GM18507 (cell line): ENCODE results near the gene ANTXRL.
"Not testable (repeated sequence)": the region's sequence is repeated elsewhere in the genome, so short reads cannot be mapped to it uniquely, and the experiment has no call there.

Experiments used
- DNase-seq: peaks from one replicate; pipeline ENCODE4 v3.0.0; 2011; ENCODE audit warnings: low read depth; ENCODE audit not compliant: insufficient read length; ENCODE audit errors: extremely low spot score
- FAIRE-seq: peaks from 2 replicates; lab custom pipeline; 2011; peaks lifted over from hg19 to GRCh38; lab: Jason Lieb, UNC

Gene ANTXRL

DNA sequence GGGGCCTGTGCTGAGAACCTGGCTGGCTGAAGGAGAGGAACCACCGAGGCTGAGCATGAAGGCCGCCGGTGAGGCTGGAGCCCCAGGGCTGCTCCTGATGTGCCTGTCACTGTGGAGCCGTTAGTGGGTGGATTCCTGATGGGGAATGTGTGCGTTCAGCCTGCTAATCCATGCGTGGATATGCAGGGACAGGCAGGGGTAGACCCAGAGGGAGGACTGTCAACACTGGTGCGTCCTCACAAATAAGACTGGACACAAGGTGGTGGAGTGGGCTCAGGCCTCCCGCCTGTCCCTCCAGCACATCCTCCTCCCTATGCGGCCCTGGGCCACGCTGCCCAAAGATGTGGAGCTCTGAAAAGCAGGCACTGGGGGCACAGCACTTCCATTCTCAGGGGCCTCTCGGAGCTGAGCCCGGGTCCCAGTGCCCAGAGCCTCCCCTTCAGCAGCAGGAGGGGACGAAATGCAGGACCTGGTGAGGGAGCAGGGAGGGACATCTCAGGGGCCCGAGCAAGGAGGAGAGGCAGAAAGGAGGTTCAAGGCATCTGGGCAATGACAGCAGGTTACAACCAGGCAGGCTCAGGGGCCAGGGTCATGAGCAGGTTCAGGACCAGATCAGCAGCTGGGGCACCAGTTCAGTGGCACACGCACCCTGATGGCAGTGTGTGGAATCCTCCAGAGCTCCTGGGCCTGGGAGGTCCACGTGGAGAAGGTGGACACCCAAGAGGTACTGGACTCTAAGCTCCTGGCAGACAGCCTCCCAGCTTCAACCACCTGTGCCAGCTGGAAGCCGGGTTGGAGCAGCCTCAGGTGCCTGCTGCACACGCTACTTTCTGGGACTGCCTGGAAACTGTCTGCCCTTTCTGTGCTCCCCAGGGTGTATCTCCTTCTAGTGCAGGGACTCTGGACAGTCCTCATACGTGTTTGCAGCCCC, 33.5 kb upstream of the ANTXRL start:
- DNase-seq: no peak
- no peak for FAIRE-seq

DNA sequence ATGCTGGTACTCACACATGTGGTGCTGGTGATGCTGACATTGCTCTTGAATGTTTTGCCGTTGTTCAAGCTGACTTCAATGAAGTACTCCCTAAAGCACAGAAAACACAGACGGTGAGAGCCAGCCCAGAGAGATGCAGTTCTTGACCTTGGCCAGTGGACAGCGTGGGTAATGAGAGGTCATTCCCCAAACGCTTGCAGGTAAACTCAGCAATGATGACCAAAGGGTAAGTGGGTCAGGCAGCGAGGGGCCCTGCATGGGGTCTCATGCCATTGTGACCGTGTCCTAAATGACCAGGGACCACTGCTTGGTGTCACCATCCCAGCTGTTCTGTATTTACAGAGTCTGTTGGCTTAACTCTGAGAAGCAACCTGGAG, 32.8 kb upstream of the ANTXRL start:
- FAIRE-seq (no peak), DNase-seq (no peak)

DNA sequence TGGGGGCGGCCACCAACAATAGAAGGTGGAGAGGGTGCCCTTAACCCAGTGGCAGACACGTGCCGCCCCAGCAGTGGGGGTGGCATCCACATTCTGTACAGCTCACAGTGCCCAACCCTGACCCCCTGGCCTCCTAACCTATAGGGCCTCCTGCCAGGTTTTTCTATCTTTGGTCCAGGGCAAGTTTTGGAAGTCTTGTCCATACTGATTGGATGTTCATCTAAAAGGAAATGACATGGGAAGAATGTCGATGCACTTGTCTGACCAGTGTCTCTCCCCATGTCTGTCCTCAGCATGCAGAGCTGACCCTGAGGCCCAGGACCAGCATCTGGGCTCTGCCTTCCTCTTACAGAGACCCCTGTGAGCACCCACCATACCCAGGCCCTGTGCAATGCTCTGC, 32.3 kb upstream of the ANTXRL start:
- FAIRE-seq: no peak

DNA sequence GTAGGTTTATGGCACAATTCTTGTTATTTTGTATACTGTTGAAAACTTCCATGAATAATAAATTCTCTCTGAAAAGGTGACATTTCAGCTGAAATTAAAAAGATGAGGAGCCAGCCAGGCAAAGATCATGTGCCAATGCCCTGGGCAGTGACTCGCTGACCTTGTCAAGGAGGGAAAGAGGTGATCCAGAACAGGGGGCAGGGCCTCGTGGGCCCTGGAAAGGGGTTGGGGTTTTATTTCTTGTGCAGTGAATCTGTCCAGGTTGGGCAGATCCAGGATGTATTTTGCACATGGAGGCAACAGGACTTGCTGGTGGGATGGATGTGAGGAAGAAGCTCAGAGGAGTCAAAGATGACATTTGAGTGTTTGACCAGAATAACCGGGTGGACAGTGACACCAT, 31.6 kb upstream of the ANTXRL start:
- FAIRE-seq, DNase-seq: not testable (repeated sequence)

More for the DNA sequence above, 32.3 kb upstream of the ANTXRL start:
- no peak for DNase-seq

DNA sequence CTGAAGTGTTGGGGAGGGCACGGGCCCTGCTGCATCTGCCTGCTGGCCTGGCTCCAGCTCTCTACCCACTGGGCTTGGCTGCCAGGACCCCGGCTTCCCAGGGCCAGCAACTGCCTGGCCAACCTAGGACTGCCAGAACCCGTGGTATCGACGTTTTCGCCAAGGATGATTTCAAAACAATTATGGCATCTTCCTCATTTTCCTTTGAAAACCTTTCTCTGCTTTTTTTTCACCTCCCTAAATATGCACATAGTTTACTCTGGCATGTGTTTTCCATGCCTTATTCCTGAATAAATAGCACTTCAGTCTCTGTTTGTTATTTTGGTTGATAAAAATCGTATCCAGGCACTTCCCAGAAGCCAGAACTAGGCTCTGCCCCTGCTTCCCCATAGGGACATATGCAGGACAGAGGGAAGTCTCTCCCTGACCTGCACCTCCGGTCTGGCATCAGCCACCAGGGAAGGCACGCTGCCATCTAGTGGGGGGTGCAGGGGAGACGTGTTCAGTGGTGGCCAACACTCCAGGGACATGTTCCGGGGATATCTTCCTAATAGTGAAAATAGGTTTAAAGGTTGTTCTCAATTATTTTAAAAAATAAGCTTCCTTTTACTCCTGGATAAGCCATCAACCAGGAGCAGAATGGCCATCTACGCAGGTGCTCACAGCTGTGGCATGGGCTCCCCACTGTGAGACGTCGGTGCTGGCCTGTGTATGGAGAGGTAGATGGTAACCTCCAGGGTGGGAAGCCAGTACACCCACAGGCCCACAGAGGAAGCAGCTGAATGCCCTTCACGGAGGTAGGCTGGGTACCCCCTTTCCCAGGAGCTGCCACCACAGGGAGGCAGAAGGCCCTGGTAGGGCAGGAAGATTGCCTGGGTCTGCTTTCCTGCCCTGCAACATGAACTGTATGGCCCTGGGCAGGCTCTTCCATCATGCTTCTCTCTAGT, 30.7 kb upstream of the ANTXRL start:
- peak; percentile 32 for DNase-seq
- no peak for FAIRE-seq

DNA sequence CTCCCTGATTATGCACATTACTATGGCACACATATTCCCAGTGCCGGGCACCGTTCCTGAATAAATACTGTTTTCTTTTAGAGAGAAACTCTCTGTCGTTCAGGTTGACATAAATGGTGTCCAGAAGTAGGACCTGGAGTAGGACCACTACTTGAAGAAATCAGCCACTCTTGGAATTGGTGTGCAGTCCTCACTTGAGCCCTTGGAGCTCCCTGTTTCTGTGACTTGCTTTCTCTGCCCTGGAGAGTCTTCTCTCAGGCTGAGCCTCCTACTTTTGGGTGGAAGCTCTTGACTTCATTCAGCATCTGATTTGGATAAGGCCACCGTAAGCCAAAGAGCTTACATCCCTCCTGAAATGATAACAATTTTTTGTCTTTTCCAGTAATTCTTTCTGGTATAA, 29.7 kb upstream of the ANTXRL start:
- no peak for DNase-seq

DNA sequence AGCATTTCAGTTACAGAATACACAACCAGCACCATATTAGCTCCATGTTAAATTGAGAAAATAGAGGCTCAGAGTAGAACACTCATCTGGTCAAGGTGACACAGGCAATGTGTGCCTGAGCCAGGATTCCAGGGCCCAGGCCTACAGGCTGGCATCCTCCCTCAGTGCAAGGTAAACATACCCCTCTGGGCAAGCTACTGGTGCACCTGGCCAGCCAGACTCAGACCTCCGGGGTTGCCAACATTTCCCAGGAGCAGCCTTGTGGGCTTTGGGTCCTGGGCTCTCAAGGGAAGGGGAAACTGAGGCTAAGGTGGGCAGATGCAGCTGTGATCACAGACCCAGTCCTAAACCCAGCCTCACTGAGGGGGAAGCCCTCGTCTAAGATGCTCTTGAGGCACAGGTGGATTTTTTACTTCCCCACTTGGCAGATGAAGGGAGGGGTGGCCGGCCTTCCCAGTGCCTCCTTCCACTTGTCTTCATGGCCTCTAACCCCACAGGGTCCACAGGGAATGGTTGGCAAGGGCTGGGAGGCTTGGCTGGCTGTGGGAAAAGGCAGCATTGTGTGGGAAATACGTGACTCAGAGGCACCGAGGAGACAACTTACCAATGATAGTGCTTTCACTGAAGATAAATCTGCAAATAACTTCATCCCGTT, 23.8 kb upstream of the ANTXRL start:
- DNase-seq, FAIRE-seq: not testable (repeated sequence)

More for the DNA sequence above, 29.7 kb upstream of the ANTXRL start:
- no peak for FAIRE-seq

DNA sequence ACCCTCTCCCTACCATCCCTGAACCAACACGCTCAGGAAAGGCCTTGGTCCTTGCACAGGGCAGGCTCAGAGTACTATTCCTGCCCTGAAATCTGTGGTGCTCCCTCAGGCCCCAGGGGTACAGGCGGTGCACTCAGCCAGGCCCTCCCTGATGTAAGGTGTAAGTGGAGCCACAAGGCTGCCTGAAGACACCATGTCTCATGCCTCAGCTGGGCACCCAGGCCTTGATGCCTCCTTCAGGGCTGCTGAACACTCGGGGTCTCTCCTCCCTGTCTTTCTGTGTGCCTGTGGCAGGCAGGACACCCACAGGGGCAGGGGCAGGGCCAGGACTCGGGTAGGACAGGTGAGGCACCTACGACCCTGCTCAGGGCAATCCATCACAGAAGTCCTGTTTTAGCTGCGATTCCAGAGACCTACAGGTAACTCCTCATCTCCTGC, 22.9 kb upstream of the ANTXRL start:
- DNase-seq (no peak), FAIRE-seq (no peak)

DNA sequence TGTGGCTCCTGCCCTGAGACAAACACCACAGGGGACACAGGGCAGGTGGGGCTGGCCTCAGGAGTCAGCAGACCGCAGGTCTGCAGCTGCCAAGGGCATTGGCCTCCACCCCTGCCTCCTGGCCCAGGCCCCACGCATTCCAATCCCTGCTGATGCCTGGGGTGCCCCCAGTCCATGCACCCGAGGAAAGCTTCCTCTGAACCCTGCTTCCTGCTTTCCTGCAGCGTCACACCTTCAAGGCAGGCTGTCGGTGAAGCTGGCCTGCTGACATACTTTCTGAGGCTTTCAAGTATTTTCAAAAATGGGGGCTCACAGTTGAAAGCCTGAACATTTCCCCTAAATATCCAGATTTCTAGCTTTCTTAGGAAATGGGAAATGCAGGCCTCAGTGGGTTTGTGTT, 22.5 kb upstream of the ANTXRL start:
- FAIRE-seq: no peak

DNA sequence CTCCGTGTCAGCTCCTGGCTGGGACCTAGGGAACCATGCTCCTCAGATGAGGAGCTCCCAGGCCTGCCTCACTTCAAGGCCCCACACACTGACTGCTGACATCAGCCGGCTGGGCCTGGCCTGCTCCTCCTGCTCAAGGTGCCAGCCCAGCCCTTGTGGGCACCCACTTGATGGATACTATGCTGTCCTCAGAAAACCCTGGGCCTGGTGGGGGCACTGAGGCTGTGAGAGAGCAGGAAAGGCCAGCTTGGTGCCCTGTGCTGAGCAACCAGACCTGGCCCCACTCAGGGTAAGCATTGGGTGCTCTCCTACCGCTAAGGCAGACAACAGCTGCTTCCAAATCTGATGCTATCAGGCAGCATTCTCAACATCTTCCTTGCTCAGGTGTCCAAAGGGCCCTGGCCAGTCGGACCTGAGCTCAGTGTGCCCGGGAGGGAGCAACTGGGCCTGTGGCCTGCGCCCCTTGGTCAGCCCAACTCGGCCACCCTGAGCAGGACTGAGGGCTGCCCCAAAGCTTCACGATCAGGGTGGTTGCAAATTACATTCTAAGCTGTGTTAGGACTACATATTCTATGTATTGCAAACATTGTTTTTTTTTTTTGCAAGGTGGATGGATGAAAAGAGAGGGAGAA, 21.9 kb upstream of the ANTXRL start:
- FAIRE-seq (no peak), DNase-seq (no peak)

More for the DNA sequence above, 22.5 kb upstream of the ANTXRL start:
- no peak for DNase-seq

DNA sequence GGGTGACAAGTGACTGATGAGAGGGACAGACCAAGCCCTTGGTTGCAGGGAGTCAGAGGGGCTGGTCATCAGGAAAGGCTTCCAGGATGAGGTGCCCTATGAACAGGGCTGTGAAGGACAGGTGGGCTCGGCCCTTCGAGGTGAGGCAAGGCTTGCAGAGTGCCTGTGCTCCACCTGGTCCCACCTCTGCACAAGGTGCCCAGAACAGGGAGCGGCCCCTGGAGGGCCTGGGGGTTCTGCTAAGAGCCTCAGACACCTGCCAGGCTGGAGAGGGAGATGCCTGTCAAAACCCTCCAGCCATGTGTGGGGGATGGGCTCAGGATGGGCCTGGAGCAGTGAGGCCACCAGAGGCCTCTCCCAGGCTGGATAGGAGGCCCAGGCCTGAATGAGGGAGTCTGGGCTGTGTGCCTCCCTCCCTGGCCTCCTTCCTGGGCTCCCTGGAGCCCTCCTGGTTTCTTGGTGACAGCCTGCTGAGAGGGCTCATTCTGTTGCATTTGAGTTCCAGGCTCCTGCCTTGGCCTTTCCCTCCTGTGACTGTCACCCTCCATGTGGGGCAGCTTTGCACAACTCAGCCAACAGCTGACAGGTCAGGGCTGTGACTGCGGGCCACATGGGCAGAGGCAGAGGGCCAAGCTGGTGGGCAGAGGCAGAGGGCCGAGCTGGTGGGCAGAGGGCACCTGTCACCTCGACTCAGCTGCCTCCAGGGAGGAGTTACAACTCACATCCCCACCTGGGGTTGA, 21.1 kb upstream of the ANTXRL start:
- not testable (repeated sequence) for FAIRE-seq, DNase-seq

DNA sequence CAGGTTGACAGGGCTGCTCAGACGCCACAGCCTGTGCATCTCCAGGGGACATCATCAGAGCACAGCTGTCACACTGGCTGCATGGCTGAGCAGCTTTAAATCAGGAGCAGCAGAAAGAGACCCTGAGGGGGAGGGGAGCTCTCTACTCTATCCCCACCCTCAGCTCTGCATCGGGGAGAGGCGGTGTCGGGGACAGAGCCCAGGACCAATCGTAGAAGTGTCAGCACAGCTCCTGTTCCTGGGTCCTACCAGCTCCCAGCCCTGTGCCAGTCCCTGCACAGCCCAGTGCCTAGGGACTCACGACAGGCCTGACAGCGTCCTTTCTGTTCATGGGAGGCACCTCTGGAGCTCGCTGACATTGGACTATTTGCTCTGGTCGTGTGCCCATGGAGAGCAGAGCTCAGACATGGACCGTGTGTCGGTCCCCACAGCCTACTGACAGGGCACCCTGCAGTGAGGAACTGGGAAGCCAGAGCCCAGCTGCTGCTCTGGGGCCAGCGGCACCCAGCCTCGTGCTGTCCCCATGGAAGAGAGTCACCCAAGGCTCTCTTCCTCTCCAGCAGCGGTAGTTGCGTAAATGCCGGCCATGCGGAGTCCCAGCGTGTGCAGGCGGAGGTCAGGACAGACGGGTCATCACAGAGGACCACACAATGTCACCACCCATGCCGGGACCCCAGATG, 20.4 kb upstream of the ANTXRL start:
- no peak for FAIRE-seq
- DNase-seq: no peak

DNA sequence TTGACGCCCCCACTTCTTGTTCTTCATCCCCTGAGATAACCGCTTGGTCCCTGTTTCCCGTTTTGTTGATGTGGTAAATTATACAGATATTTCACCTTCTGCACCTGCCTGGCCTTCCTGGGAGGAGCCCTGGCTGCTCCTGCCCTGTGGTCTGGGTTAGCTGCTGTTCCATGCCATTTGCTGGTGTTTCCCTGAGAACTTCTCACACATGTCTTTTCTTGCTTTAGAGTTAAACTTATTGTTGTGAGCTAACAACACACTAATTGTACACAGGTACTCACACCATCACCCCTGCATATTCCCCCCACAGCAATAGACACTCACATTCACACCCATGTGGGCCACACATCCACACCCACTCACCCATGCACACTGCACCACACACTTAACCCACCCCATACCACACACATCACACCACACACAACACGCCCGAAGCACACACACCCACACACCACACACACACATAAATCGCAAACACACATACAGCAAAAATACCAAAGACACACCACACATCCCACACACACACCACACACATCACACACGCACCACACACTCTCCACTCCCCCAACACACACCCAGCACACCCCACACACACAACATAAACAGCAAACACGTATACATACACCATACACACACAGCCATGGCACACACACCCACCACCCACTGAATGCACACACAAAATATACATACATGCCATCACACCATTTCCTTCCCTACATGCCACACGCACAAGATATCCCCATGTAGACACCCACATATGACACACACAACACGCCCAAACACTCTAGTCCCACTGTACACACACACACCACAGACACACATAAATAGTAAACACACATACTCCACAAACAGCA, 19.4 kb upstream of the ANTXRL start:
- DNase-seq: no peak
- FAIRE-seq: no peak

DNA sequence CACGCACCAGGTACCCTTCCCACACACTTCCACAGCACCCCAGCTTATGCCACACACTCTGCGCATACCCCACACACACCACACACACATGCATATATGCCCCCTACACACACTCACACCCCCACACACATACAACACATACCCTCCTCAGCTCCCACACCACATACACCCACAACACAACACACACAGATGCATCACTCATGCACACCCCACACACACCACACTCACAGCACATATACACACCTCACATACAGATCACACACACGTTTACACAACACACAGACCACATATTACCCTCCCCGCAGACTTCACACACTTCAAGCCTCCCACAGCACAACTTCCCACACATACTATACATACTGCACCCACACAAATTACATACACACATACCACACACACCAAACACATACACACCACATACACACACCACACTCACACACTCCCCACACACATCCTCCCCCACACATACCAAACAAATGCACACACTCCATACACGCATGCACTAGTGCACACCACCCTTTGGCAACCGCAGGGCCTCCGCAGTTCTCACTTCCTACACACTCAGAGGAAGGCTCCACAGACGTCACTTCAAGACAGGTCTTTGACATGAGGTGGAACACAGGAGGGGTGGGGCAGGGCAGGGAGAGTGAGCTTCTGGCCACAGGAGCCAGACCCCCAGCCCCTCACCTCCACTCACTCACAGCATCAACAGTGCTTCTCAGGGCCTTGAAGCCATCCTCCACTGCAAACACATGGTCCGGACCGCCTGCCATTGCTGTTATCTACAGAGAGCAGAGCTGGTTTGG, 18.5 kb upstream of the ANTXRL start:
- no peak for FAIRE-seq
- DNase-seq: peak; percentile 26

DNA sequence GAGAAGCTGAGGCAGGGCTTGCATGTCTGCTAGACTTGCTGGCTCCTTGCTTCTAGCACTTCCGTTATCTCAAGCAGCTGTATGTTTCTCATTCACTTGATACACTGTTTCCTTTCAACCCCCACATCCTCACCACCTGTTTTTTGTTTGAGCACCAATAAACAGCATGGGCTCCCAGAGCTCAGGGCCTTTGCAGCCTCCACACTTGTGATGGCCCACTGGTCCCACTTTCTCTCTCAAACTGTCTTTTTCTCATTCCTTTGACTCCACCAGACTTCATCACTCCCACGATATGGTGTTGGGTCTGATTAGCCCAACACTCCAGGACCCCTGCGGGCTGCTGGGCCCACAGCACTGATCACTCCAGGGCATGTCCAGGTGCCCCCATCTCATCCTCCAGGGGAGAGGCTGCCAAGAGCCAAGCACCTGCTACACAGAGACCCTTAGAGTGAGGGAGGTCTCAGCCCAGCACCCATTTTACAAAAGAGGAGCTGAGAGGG, 17.2 kb upstream of the ANTXRL start:
- FAIRE-seq, DNase-seq: not testable (repeated sequence)

DNA sequence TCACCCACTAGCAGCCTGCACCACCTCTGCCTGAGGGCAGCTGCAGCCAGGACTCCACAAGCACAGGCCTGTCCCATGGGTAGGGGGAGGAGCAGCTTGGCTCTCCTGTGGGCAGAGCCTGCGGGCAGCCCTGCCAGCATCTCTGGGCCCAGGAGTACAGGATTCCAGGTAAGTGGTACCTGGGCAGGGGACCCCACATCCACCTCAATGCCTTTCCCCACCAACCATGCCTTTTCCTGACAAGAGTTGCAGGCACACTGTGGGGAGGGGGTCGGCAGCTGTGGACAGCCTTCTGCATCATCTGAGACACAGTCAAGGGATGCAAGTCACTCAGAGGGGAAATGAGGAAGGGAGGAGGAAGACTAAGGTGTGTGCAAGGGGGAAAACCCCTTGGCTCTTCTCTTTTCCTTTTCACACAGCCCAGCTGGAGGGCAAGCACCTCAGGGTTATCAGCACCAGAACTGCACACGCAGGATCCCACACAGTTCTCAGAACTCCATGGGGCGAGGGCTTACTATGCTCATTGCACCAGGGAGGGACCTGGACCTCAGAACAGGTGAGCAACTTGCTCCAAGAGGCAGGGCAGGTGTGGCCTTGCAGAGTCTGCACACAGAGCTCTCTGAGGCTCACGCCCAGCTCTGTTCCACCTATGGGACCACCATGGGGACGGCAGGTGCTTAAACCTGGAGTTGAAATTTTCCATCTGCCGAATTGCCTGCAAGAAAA, 16.5 kb upstream of the ANTXRL start:
- FAIRE-seq: no peak
- DNase-seq: no peak
